Lung (tissue), 12 donors: ENCODE results near the gene RBSN. TPM values are rescaled to one million over a fixed set of nuclear protein-coding genes. Genes with fewer than 3 reads are reported as not detected.

Experiments used
- ATAC-seq: fragments of 200-7000 bp; cut with Tn5 transposase; one replicate; pipeline ENCODE4 v1.9.1; 2020; ENCODE audit warnings: moderate number of reproducible peaks; ENCODE audit not compliant: insufficient read depth, low FRiP score
- DNase-seq, 3 donors: peaks; one replicate each; pipeline ENCODE4 v3.0.0-alpha.2; 2013 to 2017
- H3K27ac ChIP-seq, 2 donors: one replicate each; pipeline ENCODE4 v1.5.1; 2013; ENCODE audit warnings: mild to moderate bottlenecking in 2 of 2, moderate library complexity in 2 of 2, control low read depth in 1 of 2, inconsistent platforms in 1 of 2, low read depth in 1 of 2, low read length in 1 of 2
- H3K27me3 ChIP-seq, 3 donors: one replicate each; pipeline ENCODE4 v1.5.1; 2013; ENCODE audit warnings: low read length in 2 of 3; ENCODE audit not compliant: control insufficient read depth in 3 of 3, insufficient read depth in 3 of 3
- H3K36me3 ChIP-seq, 4 donors: one replicate each; pipeline ENCODE4 v1.5.1; 2013; ENCODE audit warnings: low read length in 4 of 4, mild to moderate bottlenecking in 1 of 4, moderate library complexity in 1 of 4; ENCODE audit not compliant: control insufficient read depth in 4 of 4, insufficient read depth in 4 of 4
- H3K4me1 ChIP-seq, 5 donors: one replicate each; pipeline ENCODE4 v1.5.1; 2013; ENCODE audit warnings: low read length in 5 of 5, mild to moderate bottlenecking in 2 of 5, moderate library complexity in 1 of 5; ENCODE audit not compliant: control insufficient read depth in 5 of 5, insufficient read depth in 5 of 5
- H3K4me3 ChIP-seq: one replicate; pipeline ENCODE4 v1.5.1; 2013; ENCODE audit warnings: mild to moderate bottlenecking, control low read depth, moderate library complexity
- H3K9ac ChIP-seq, 2 donors: one replicate each; pipeline ENCODE4 v1.5.1; 2013; ENCODE audit warnings: low read length in 2 of 2, control low read depth in 1 of 2; ENCODE audit not compliant: insufficient read depth in 1 of 2
- H3K9me3 ChIP-seq, 4 donors: one replicate each; pipeline ENCODE4 v1.5.1; 2013; ENCODE audit warnings: low read length in 3 of 4, mild to moderate bottlenecking in 1 of 4, moderate library complexity in 1 of 4; ENCODE audit not compliant: control insufficient read depth in 4 of 4, insufficient read depth in 3 of 4
- CTCF ChIP-seq: IDR thresholded peaks from 2 replicates; pipeline ENCODE4 v1.5.1; 2012; ENCODE audit warnings: mild to moderate bottlenecking; ENCODE audit errors: control extremely low read depth, extremely low read depth
- WGBS, 2 donors: extraction: QIAGEN DNeasy Blood & Tissue Kit; methylation state at CpG; one replicate each; pipeline ENCODE4 v1.1.7; 2013; 5-methylcytosine and 5-hydroxymethylcytosine counted together
- polyA plus RNA-seq, 2 donors: library from polyadenylated mRNA; stranded (reverse); fragments of 200-250 nt; gene quantifications; one replicate each; pipeline ENCODE4 v1.2.1, GENCODE V29; 2013
- total RNA-seq, 2 donors: library from RNA; depleted of rRNA in 1 of 2; stranded (reverse); fragments of >200 nt in 1 of 2; gene quantifications; one replicate each; pipeline ENCODE4 v1.2.1, GENCODE V29; 2014 to 2021
- donor health status: control.
- donor health status: control.
- donor health status: Bipolar disorder and iron deficiency.
- donor health status: healthy.
- donor health status: DM: yes; HTN: yes; CAD: no.

The RBSN gene
- total and polyA plus RNA-seq, 4 donors: 7.9 to 33.8 (median 17.4) TPM

DNA sequence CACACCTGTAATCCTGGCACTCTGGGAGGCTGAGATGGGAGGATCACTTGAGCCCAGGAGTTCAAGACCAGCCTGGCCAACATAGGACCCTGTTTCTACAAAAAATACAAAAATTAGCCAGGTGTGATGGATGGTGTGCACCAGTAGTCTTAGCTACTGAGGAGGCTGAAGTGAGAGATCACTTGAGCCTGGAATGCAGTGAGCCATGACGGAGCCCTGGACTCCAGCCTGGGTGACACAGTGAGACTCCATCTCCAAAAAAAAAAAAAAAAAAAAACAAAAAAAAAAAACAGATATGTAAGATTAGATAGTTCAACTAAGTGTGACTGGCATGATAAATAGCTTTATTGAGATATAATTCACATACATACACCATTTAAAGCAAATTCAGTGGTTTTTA is 9.7 kb downstream of the RBSN start:
- Histone ChIP-seq H3K9ac (no peak overlapping the region), H3K4me1 (no peaks in the 10 kb centered on the region), H3K4me3 (no peak overlapping the region), H3K27me3 (no peaks in the 10 kb centered on the region), H3K27ac (no peak overlapping the region), H3K36me3 (peaks cover 15 to 46% (median 26%) of the 10 kb centered on the region in 4 donors), H3K9me3 (no peaks in the 10 kb centered on the region)
- TF ChIP-seq CTCF: no peak
- no peak for ATAC-seq
- WGBS, 2 donors: 95 to 96% methylated on average over 1 of the region's 1 CpG
- no peak for DNase-seq

- no peak for DNase-seq
- ATAC-seq: no peak
- Histone ChIP-seq H3K36me3 (peaks cover 29 to 60% (median 37%) of the 10 kb centered on the region in 4 donors), H3K9ac (no peak overlapping the region), H3K9me3 (no peaks in the 10 kb centered on the region), H3K27ac (no peak overlapping the region), H3K27me3 (no peaks in the 10 kb centered on the region), H3K4me3 (no peak overlapping the region), H3K4me1 (peaks cover 0 to 5% (median 0%) of the 10 kb centered on the region in 5 donors)
- 79 to 88% methylated on average over 2 of the region's 2 CpGs for WGBS, 2 donors
- no peak for TF ChIP-seq CTCF
Observed at GRCh38 chr3:15086699-15087098, 12.2 kb downstream of the RBSN start.

DNA sequence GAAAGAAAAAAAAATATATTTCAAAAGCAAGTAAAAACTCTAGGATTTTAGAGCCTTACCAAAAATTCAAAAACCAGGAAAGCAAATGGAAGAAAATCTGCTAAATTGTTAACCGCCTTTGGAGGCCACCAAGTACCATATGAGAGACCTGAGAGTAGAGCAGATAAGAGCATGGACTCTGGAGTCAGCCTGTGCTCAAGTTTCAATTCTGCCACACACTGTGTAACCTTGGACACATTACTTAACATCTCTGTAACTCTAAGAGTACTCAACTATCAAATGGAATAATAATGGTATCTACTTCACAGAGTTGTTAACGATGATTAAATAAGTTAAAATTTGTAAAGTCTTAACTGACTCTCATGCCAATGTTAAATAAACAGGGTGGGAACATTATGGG is 12.7 kb downstream of the RBSN start:
- no peak for ATAC-seq
- H3K36me3 ChIP-seq: peaks cover 29 to 61% (median 37%) of the 10 kb centered on the region in 4 donors
- H3K4me1 ChIP-seq: peaks cover 0 to 5% (median 0%) of the 10 kb centered on the region in 5 donors
- no peak overlapping the region for H3K4me3 ChIP-seq
- no peak for DNase-seq
- H3K27ac ChIP-seq: no peak overlapping the region
- H3K9me3 ChIP-seq: no peaks in the 10 kb centered on the region
- 96 to 97% methylated on average over 2 of the region's 2 CpGs for WGBS, 2 donors
- H3K27me3 ChIP-seq: no peaks in the 10 kb centered on the region
- no peak overlapping the region for H3K9ac ChIP-seq
- TF ChIP-seq CTCF: no peak

DNA sequence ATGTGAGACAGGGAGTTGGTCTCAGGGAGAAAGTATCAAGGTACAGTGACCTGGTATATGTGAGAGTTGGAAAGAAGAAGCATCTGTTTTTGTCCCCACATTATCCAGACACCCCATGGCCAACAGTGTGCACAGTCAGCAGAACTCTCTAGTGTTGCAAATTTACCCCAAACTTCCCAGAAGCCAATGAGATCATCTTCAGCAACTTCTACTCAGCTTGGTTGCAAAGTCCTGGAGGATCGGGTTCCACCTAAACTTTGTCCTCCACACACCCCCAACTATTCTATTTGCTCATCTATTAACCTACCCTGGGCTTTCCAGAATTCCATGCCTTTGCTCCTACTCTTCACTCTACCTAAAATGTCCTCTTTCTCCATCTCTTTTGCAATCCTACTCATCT is 15.7 kb downstream of the RBSN start:
- Histone ChIP-seq H3K4me1 (peaks cover 0 to 5% (median 0%) of the 10 kb centered on the region in 5 donors), H3K36me3 (peaks cover 30 to 68% (median 41%) of the 10 kb centered on the region in 4 donors), H3K9me3 (no peaks in the 10 kb centered on the region), H3K27ac (no peak overlapping the region), H3K9ac (no peak overlapping the region), H3K27me3 (no peaks in the 10 kb centered on the region), H3K4me3 (no peak overlapping the region)
- ATAC-seq: no peak
- no peak for TF ChIP-seq CTCF
- WGBS, 2 donors: 96 to 98% methylated on average over 1 of the region's 1 CpG
- DNase-seq: no peak
